ENCODE data around the gene EEF1AKMT1. TPM values are rescaled to one million over a fixed set of nuclear protein-coding genes. Genes with fewer than 3 reads are reported as not detected.
A peak's percentile ranks its signal among the peaks of the same experiment; 100 is the strongest.

Gene EEF1AKMT1
- total and polyA plus RNA-seq, 2 experiments from 2014 or later, result 13.7 to 23.1 TPM

DNA sequence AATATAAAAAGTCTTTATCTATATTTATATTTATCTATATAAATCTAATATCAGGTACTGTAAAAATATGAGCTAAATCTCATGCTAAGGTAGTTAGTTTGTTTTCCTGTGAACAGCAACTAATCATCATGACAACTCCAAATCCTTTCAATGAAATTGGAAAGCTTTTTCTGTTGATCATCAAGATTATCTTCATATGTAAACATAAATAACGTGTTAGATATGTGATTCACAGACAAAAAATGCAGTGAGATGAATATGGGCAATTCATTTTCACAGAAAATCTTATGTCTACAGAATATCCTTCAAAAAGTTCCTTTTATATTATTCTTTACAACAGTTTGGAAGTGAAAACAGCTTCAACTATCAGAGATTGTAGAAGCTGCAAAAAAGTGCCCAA is 41.7 kb upstream of the EEF1AKMT1 start:
- TF ChIP-seq EZH2 (IDR thresholded peaks at IDR 0.05; ENCODE audit: insufficient read depth, poor library complexity, severe bottlenecking) (no peak), EZH2phosphoT487 (IDR thresholded peaks at IDR 0.05; ENCODE audit: insufficient read depth, low read depth) (no peak)
- Histone ChIP-seq H3K9me2 (ENCODE audit: insufficient read depth) (no peaks in the 10 kb centered on the region), H3K9ac (no peak overlapping the region), H3K36me3 (ENCODE audit: low read depth) (no peaks in the 10 kb centered on the region), H2AFZ (no peak overlapping the region), H3K4me1 (ENCODE audit: insufficient read depth) (peaks cover 38% of the 10 kb centered on the region), H3K27me3 (replicated peaks; ENCODE audit: insufficient read depth) (no peaks in the 10 kb centered on the region), H3K4me3 (no peak overlapping the region), H4K20me1 (ENCODE audit: insufficient read depth) (no peaks in the 10 kb centered on the region; the same call in 1 of the 2 replicates), H3K4me2 (ENCODE audit: unreplicated experiment) (no peak overlapping the region), H3K27ac (0 out of 2 replicates have a peak overlapping the region, but pooled peaks have one; percentile 2), H3K9me3 (ENCODE audit: low read depth) (no peaks in the 10 kb centered on the region), H3K79me2 (ENCODE audit: insufficient read depth) (no peaks in the 10 kb centered on the region), H3F3A (ENCODE audit: insufficient read depth) (peaks cover 37% of the 10 kb centered on the region)
- in situ Hi-C loops (cut with MboI), result no loop called here
- peak; percentile 28 for DNase-seq
- WGBS, 2 experiments (ENCODE audit: low coverage in 1 of 2, low lambda C conversion rate in 2 of 2, missing lambda C conversion rate in 2 of 2), result 13 to 25% methylated on average over 1 of the region's 1 CpG

DNA sequence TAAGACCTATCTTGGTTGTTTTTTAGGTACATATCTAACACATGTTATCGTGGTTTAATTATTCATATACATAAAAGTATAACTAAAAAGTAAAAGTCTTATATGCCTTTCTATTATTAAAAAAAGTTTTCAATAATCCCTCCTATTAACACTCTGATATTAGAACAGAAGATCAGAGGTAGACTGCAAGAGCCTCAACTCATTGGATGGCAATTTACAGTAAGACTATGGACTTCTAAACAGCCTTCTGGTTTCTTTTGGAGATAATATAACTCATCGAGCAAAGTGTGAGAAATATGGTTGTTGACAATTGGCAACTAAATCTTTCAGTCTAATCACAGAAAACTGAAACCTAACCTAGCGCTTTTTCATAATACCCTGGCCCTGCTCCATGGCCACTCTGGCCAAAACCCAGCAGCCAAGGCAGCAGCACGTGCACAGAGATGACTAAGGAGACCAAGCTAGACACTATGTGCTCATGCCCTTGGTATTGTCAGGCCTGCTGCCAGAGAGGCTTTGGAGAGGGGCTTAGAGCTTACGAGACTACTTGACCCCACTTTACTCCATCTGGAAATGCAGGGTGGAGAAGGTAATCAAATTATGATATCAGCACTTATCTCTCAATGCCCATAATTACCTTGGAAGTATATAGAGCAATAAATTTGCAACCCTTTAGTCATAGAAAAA is 40.6 kb upstream of the EEF1AKMT1 start:
- peak overlapping the region; percentile 45 for H3K9ac ChIP-seq
- peak overlapping the region; percentile 62 for H3K4me3 ChIP-seq
- H3K4me1 ChIP-seq (ENCODE audit: insufficient read depth), result peaks cover 38% of the 10 kb centered on the region
- no peaks in the 10 kb centered on the region; the same call in 1 of the 2 replicates for H4K20me1 ChIP-seq (ENCODE audit: insufficient read depth)
- H3K36me3 ChIP-seq (ENCODE audit: low read depth), result no peaks in the 10 kb centered on the region
- H3K9me3 ChIP-seq (ENCODE audit: low read depth), result no peaks in the 10 kb centered on the region
- H2AFZ ChIP-seq, result no peak overlapping the region
- peak overlapping the region; percentile 77 for H3K27ac ChIP-seq
- DNase-seq, result peak; percentile 93
- no peaks in the 10 kb centered on the region for H3K9me2 ChIP-seq (ENCODE audit: insufficient read depth)
- WGBS, 2 experiments (ENCODE audit: low coverage in 1 of 2, low lambda C conversion rate in 2 of 2, missing lambda C conversion rate in 2 of 2), result 2 to 3% methylated on average over 5 of the region's 5 CpGs
- peak; percentile 28; the same call in 1 of the 2 replicates for TF ChIP-seq EZH2phosphoT487 (IDR thresholded peaks at IDR 0.05; ENCODE audit: insufficient read depth, low read depth)
- no peak for TF ChIP-seq EZH2 (IDR thresholded peaks at IDR 0.05; ENCODE audit: insufficient read depth, poor library complexity, severe bottlenecking)
- in situ Hi-C loops (cut with MboI), result no loop called here
- H3K27me3 ChIP-seq (replicated peaks; ENCODE audit: insufficient read depth), result no peaks in the 10 kb centered on the region
- H3F3A ChIP-seq (ENCODE audit: insufficient read depth), result peaks cover 37% of the 10 kb centered on the region
- peak overlapping the region; percentile 80 for H3K4me2 ChIP-seq (ENCODE audit: unreplicated experiment)
- H3K79me2 ChIP-seq (ENCODE audit: insufficient read depth), result no peaks in the 10 kb centered on the region

DNA sequence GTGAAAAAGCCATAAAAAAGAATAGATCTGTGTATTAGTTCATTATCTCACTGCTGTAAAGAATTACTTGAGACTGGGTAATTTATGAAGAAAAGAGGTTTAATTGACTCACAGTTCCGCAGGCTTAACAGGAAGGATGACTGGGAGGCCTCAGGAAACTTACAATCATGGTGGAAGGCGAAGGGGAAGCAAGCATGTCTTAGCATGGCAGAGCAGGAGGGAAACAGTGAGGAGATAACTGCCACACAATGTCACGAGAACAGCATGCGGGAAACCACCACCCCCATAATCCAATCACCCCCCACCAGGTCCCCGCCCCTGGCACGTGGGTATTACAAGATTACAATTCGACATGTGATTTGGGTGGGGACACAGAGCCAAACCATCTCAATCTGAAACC is 39.1 kb upstream of the EEF1AKMT1 start:
- Histone ChIP-seq H4K20me1 (ENCODE audit: insufficient read depth) (no peaks in the 10 kb centered on the region; the same call in 1 of the 2 replicates), H3K9ac (no peak overlapping the region), H3K4me1 (ENCODE audit: insufficient read depth) (peaks cover 38% of the 10 kb centered on the region), H3K27ac (no peak overlapping the region), H3K79me2 (ENCODE audit: insufficient read depth) (no peaks in the 10 kb centered on the region), H3K27me3 (replicated peaks; ENCODE audit: insufficient read depth) (no peaks in the 10 kb centered on the region), H3K4me3 (no peak overlapping the region), H3F3A (ENCODE audit: insufficient read depth) (peaks cover 37% of the 10 kb centered on the region), H3K4me2 (ENCODE audit: unreplicated experiment) (peak overlapping the region; percentile 80), H3K36me3 (ENCODE audit: low read depth) (peaks cover 5% of the 10 kb centered on the region), H3K9me3 (ENCODE audit: low read depth) (no peaks in the 10 kb centered on the region), H2AFZ (no peak overlapping the region), H3K9me2 (ENCODE audit: insufficient read depth) (no peaks in the 10 kb centered on the region)
- 77 to 79% methylated on average over 7 of the region's 7 CpGs for WGBS, 2 experiments (ENCODE audit: low coverage in 1 of 2, low lambda C conversion rate in 2 of 2, missing lambda C conversion rate in 2 of 2)
- no peak for TF ChIP-seq EZH2 (IDR thresholded peaks at IDR 0.05; ENCODE audit: insufficient read depth, poor library complexity, severe bottlenecking)
- TF ChIP-seq EZH2phosphoT487 (IDR thresholded peaks at IDR 0.05; ENCODE audit: insufficient read depth, low read depth), result no peak
- DNase-seq, result no peak
- in situ Hi-C loops (cut with MboI), result no loop called here

DNA sequence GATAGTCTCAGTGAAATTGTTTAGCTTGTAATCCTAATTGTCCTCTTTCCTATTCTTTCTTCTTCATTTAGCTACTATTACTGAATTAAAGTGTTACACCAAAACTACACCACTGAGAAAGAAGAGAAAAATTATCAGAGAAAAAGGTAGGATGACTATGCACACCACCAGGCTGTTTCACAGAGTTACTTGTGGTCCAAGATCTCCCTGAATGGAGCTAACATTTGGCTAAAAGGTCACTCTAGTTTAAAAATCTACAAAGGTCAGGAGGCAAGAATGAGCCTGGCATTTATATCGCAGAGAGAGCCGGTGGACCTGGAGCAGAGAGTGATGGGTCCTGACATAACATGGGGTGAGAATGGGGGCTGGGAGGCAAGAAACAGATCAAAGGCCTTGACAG is 37.0 kb upstream of the EEF1AKMT1 start:
- WGBS, 2 experiments (ENCODE audit: low coverage in 1 of 2, low lambda C conversion rate in 2 of 2, missing lambda C conversion rate in 2 of 2), result 93% methylated on average over 2 of the region's 2 CpGs
- in situ Hi-C loops (cut with MboI), result no loop called here

More for the DNA sequence above, 37.0 kb upstream of the EEF1AKMT1 start:
- Histone ChIP-seq H3K79me2 (ENCODE audit: insufficient read depth) (no peaks in the 10 kb centered on the region), H3K4me2 (ENCODE audit: unreplicated experiment) (no peak overlapping the region), H3K27me3 (replicated peaks; ENCODE audit: insufficient read depth) (no peaks in the 10 kb centered on the region), H3K36me3 (ENCODE audit: low read depth) (peaks cover 16% of the 10 kb centered on the region), H3K9ac (no peak overlapping the region), H3K9me2 (ENCODE audit: insufficient read depth) (no peaks in the 10 kb centered on the region), H3K27ac (no peak overlapping the region), H3F3A (ENCODE audit: insufficient read depth) (peaks cover 37% of the 10 kb centered on the region), H3K4me1 (ENCODE audit: insufficient read depth) (peaks cover 29% of the 10 kb centered on the region), H3K9me3 (ENCODE audit: low read depth) (no peaks in the 10 kb centered on the region), H4K20me1 (ENCODE audit: insufficient read depth) (no peaks in the 10 kb centered on the region; the same call in 1 of the 2 replicates), H2AFZ (no peak overlapping the region), H3K4me3 (no peak overlapping the region)
- no peak for DNase-seq
- no peak for TF ChIP-seq EZH2phosphoT487 (IDR thresholded peaks at IDR 0.05; ENCODE audit: insufficient read depth, low read depth)
- TF ChIP-seq EZH2 (IDR thresholded peaks at IDR 0.05; ENCODE audit: insufficient read depth, poor library complexity, severe bottlenecking), result no peak
